Measurements from ENCODE around the gene UBTD2. TPM values are rescaled to one million over a fixed set of nuclear protein-coding genes. Genes with fewer than 3 reads are reported as not detected.
"Not testable (repeated sequence)": the region's sequence is repeated elsewhere in the genome, so short reads cannot be mapped to it uniquely, and the experiment has no call there.

UBTD2 gene
- polyA plus RNA-seq, 4 donors, result 62.2 to 80.3 (median 69.6) TPM

- no peak for DNase-seq (ENCODE audit: low read depth in 4 of 4, low spot score in 2 of 4)
Measured at GRCh38 chr5:172255444-172255843, 28.1 kb downstream of the UBTD2 start.

GRCh38 chr5:172252501-172252900 is 31.1 kb downstream of the UBTD2 start:
- DNase-seq (ENCODE audit: low read depth in 4 of 4, low spot score in 2 of 4), result no peak

- DNase-seq (ENCODE audit: low read depth in 4 of 4, low spot score in 2 of 4), result no peak
Measured at GRCh38 chr5:172251419-172251818, 32.1 kb downstream of the UBTD2 start.

GRCh38 chr5:172248637-172249036 is 34.9 kb downstream of the UBTD2 start:
- DNase-seq (ENCODE audit: low read depth in 4 of 4, low spot score in 2 of 4), result no peak

- DNase-seq (ENCODE audit: low read depth in 4 of 4, low spot score in 2 of 4), result no peak
Measured at GRCh38 chr5:172245703-172246125, 37.9 kb downstream of the UBTD2 start.

GRCh38 chr5:172245046-172245445 is 38.5 kb downstream of the UBTD2 start:
- DNase-seq (ENCODE audit: low read depth in 4 of 4, low spot score in 2 of 4), result no peak

- no peak for DNase-seq (ENCODE audit: low read depth in 4 of 4, low spot score in 2 of 4)
Measured at GRCh38 chr5:172243302-172243701, 40.3 kb downstream of the UBTD2 start.

GRCh38 chr5:172238334-172238733 is 45.2 kb downstream of the UBTD2 start:
- DNase-seq (ENCODE audit: low read depth in 4 of 4, low spot score in 2 of 4), result no peak

- no peak for DNase-seq (ENCODE audit: low read depth in 4 of 4, low spot score in 2 of 4)
Measured at GRCh38 chr5:172235827-172236736, 47.5 kb downstream of the UBTD2 start.

- no peak for DNase-seq (ENCODE audit: low read depth in 4 of 4, low spot score in 2 of 4)
Measured at GRCh38 chr5:172235132-172235780, 48.3 kb downstream of the UBTD2 start.

GRCh38 chr5:172234031-172234430 is 49.5 kb downstream of the UBTD2 start:
- no peak for DNase-seq (ENCODE audit: low read depth in 4 of 4, low spot score in 2 of 4)

- no peak for DNase-seq (ENCODE audit: low read depth in 4 of 4, low spot score in 2 of 4)
Measured at GRCh38 chr5:172229904-172230303, 53.7 kb downstream of the UBTD2 start.

- DNase-seq (ENCODE audit: low read depth in 4 of 4, low spot score in 2 of 4), result no peak
Measured at GRCh38 chr5:172224996-172225395, 58.6 kb downstream of the UBTD2 start.

GRCh38 chr5:172223901-172224873 is 59.4 kb downstream of the UBTD2 start:
- DNase-seq (ENCODE audit: low read depth in 4 of 4, low spot score in 2 of 4), result no peak

- DNase-seq (ENCODE audit: low read depth in 4 of 4, low spot score in 2 of 4), result no peak
Measured at GRCh38 chr5:172219296-172219695, 64.3 kb downstream of the UBTD2 start.

- no peak for DNase-seq (ENCODE audit: low read depth in 4 of 4, low spot score in 2 of 4)
Measured at GRCh38 chr5:172216345-172216744, 67.2 kb downstream of the UBTD2 start.

- no peak for DNase-seq (ENCODE audit: low read depth in 4 of 4, low spot score in 2 of 4)
Measured at GRCh38 chr5:172213126-172213525, 70.4 kb downstream of the UBTD2 start.

- DNase-seq (ENCODE audit: low read depth in 4 of 4, low spot score in 2 of 4), result no peak
Measured at GRCh38 chr5:172211676-172212075, 71.9 kb downstream of the UBTD2 start.

GRCh38 chr5:172209714-172210113 is 73.8 kb downstream of the UBTD2 start:
- no peak for DNase-seq (ENCODE audit: low read depth in 4 of 4, low spot score in 2 of 4)

- no peak for DNase-seq (ENCODE audit: low read depth in 4 of 4, low spot score in 2 of 4)
Measured at GRCh38 chr5:172207511-172207910, 76.1 kb downstream of the UBTD2 start.

- DNase-seq (ENCODE audit: low read depth in 4 of 4, low spot score in 2 of 4), result not testable (repeated sequence)
Measured at GRCh38 chr5:172205984-172206383, 77.6 kb downstream of the UBTD2 start.
